DMS53 (cell line): Measurements from ENCODE around the gene GCNT3.

Experiments used
- DNase-seq: peaks from one replicate; lab custom pipeline; 2025; lab: John Stamatoyannopoulos, UW

Gene GCNT3, protein sequence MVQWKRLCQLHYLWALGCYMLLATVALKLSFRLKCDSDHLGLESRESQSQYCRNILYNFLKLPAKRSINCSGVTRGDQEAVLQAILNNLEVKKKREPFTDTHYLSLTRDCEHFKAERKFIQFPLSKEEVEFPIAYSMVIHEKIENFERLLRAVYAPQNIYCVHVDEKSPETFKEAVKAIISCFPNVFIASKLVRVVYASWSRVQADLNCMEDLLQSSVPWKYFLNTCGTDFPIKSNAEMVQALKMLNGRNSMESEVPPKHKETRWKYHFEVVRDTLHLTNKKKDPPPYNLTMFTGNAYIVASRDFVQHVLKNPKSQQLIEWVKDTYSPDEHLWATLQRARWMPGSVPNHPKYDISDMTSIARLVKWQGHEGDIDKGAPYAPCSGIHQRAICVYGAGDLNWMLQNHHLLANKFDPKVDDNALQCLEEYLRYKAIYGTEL

DNA sequence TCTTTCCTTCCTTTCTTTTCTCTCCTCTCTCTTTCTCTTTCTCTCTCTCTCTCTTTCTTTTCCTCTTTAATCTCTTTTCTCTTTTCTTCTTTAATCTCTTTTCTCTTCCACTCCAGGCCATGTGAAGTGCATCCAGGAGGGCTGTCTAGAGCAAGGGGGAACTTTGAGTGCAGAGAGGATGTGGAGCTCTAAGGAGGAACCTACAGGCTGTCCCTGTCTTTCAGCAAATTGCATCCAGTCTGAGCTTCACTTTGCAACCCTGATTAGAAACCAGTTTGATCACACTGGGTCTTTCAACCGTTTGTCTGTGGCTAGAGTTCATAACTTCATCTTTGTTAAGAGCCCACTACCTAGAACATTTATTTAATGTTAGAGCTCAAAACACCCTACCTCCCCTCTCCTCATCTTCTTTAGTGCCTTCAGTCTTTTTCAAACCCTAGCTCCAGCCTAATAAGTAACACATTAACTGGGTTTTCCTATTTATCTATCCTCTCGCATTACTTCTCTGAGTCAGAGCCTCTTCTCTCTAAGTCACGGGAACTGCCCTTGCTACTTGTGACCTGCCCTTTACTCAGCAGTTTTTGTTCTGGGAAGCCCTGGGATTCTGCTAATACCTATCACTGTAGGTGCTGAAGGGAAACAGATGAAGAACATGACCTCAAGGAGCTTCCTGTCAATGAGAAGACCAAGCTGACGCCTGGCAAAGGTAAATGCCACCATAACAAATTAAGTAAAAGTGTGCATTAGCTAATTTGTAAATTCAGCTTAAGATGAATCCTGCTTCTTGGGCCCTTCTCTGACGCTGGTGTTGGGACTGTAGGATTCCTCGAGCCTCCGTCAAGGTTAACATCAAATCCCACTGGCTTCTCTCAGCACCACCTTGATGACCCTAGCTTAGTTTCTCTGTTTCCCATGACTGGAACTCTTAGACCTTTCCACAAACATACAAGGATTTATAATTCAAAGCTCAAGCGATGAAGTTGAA, at the start of gene GCNT3:
Gene GCNT3, plus strand, starts transcription at position 508 of the 985 bp plus-strand sequence. CDS start 6,456 bp downstream, outside the sequence.
- peak; percentile 94 for DNase-seq

DNA sequence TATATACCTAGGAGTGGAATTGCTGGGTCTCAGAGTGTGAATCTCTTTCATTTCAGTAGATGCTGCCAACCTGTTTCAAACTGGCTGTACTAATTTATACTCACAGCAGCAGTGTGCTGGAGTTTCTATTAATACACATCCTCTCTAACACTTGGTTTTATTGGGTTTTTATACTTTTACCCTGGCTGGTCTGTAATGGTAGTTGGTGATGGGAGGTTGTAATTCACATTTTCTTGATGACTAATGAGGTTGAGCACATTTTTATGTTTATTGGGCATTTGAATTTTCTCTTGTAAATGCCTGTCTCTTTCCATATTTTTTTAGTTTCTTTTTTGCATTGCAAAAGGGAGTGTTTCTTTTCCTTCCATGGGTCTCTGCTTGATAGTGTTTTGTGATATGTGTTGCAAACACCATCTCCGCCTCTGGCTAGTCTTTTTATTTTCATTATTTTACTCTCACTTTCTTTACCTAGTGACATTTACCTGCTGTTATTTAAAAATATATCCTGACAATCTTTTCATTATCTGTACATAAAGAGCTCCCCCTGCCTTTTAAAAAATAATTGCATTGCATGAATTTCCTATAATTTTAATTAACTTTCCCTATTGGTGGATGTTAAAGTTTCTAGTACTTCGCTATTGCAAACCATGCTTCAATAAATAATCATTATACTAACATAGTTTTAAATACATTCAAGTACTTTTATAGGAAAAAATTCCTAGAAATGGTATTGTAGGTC, 49.0 kb upstream of the GCNT3 start:
- no peak for DNase-seq

DNA sequence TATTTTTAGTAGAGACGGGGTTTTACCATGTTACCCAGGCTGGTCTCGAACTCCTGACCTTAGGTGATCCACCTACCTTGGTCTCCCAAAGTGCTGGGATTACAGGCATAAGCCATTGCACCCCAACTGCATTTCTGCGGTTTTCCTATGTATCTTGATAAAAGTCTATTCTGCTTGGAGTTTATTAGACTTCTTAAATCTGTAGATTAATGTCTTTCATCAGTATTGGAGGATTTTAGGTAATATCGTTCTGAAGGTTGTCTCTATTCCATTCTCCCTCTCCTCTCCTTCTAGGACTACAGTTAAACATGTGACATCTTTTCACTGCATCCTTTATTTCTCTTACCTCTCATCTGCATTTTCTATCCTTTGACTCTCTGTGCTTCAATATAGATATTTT, 46.3 kb upstream of the GCNT3 start:
- no peak for DNase-seq

DNA sequence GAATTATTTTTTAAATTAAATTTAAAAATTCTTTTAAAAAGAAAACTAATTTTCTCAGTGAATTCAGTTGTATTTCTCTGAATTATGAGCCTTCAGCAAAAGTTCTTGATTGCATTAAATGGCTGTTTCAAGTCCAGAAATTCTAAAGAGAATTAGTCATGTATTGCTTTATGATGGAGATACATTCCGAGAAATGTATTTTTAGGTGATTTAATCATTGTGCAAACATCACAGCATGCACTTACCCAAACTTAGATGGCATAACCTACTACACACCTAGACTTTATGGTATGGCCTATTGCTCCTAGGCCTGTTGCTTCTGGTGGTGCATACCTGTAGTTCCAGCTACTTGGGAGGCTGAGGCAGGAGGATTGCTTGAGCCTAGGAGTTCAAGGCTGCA, 44.3 kb upstream of the GCNT3 start:
- no peak for DNase-seq

DNA sequence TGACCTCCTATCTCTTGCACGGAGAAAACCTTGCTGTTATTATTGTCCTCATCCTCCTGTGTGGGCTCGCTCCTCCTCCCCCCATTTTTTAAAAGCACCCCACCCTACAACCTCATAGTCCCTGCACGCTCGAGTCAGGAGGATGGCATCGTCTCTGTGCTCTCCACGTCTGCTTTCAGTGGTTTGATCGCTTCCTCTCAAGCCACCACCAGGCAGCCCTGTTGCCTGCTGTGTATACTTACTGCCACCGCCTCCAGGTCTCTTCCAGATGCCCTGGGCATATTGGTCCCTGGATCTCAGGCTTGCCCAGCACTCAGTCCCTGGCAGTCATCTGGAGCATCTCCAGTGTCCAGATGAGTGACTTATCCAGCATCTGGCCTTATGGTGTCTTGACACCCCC, 42.1 kb upstream of the GCNT3 start:
- peak; percentile 5 for DNase-seq

DNA sequence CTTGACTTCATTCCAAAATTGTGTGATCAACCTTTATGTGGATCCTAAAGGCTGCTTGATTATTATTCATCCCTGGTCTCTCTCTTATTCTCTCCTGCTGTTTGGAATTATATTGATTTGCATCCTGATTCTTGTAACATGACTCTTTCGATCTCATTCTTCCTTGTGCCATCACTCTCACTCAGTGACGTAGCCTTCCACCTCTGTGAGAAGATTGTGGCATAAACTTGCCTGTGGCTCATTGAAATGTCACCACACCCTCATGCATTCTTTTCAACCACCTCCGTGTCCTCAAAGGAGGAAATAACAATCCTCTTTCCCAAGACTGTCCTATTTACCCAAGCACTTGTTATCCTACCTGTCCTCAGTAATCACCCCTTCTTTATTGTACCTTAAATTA, 41.3 kb upstream of the GCNT3 start:
- peak; percentile 50 for DNase-seq

DNA sequence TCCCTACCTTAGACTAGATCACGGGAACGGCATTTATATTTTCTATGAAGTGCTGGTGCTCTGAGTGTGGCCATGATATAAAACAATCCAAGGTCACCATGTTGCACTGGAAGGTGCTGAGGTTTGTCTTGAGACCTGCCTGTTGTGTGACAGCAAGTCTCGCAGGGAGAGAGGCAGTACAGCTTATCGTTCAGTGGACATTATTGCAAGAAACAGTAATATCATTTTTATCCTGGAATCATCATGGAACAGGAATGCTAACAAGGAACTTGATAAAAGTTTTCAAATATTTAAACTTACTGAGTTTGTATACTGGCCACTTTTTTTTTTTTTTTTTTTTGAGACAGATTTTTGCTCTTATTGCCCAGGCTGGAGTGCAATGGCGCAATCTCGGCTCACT, 40.0 kb upstream of the GCNT3 start:
- no peak for DNase-seq

DNA sequence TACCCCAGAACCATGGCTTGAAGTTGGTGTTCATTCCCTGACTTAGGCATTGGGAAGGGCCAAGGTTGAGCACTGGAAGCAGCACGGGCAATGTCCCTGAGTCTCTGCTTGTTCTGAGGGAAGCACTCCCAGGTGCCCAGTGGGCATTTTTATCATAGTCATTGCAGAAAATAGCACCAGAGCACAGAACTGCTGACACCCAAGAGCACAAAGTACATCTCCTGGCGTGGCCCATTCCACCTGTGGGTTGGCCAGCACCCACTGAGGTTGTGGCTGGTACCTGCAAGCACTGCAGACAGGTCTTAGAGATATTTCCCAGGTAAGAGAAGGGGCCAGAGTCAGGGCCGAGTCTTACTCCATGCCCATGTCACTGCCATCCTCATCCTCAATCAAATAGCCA, 28.5 kb upstream of the GCNT3 start:
- no peak for DNase-seq

DNA sequence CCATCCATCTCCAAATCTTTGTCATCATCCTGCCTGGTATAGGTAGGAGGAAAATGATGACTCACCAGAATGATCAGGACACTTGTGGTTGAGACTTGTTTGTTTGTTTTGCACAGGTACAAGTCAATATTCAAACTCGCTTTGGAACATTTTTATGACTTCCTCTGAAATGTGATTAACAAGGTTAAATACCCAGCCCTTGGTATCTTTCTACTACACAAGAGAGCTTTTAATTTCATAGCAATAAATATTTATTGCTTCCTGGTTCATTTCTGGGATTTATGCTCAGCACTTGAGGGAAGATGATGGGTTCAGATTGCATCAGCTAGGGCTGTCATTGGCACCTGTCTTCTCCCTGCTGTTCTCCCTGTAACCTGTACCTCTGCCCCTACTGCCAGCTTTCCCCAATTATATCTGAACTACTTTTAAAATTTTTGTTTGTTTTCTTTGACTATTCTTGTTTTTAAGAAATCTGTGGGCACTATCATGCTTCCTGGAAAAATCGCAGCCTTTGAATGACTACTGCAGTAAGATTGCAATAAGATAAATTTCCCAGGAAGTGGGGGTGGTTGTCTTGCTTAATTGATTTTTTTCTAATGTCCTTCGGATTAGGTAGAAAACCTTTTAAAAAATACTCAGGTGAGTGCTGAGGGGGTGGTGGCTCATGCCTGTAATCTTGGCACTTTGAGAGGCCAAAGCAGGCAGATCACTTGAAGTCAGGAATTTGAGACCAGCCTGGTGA, 24.3 kb upstream of the GCNT3 start:
- peak; percentile 92 for DNase-seq

DNA sequence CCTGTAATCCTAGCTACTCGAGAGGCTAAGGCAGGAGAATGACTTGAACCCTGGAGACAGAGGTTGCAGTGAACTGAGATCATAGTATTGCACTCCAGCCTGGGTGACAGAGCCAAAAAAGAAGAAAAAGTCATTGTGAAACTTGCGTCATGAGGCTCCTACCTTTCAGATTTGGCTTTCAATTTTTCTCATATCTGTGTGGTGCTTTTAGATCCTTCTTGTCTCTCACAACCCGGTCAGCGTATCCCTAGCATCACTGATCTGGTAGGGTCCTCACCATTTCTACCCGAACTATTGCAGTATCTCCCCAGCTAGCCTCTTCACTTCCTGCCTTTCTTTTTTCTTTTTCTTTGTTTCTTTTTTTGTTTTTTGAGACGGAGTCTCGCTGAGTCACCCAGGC, 21.6 kb upstream of the GCNT3 start:
- no peak for DNase-seq

DNA sequence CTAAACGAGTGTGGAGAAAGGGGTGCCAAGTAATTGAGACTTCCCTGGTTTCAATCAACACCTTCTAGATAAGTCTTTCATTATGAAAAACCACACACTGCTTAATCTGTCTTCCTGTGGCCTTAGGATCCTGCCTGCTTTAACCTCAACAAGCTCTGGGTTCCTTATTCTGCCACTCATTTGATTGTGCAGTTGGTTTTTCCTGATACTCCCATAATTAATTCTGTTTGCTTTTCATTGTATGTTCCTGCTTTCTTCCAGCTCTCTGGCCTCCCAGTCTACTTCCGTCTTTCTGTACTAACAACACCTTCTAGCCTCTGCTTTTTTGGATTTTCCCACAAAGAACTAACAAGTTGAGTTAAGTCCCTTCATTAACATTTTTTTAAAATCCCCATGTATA, 20.2 kb upstream of the GCNT3 start:
- no peak for DNase-seq

DNA sequence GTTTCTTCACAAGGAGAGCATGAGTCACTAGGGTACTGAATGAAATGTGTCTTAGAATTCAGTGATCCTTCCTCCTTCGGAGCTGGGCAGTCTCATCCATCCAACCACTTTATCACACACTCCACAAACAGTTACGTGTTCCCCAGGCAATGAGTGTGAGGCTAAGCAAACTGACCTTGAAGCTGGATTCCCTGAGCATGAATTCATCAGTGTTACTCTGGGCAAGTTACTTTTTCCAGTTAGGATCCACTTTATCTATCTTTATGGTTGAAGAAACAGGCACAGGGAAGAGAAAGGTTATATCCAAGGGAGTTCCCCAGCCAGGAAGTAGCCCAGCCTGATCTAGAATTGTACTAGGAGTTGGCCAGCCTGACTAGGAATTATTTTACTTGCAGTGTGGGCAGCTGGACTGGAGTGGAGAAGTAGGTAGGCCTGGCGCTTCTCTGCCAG, 17.1 kb upstream of the GCNT3 start:
- DNase-seq: peak; percentile 69

DNA sequence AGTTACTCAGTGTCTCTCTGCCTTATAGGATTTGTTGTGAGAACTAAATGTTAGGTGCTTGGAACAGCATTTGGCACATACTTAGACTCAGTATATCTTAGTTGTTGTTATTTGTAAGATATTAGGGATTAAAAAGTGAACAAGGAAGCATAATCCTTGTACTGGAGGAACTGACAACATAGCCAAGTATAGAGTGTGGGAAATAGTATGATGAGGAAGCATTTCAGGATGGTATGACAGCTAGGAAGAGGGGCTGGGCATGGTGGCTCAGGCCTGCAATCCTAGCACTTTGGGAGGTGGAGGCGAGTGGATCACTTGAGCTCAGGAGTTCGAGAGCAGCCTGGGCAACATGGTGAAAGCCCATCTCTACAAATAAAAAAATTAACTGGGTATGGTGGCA, 16.6 kb upstream of the GCNT3 start:
- no peak for DNase-seq

DNA sequence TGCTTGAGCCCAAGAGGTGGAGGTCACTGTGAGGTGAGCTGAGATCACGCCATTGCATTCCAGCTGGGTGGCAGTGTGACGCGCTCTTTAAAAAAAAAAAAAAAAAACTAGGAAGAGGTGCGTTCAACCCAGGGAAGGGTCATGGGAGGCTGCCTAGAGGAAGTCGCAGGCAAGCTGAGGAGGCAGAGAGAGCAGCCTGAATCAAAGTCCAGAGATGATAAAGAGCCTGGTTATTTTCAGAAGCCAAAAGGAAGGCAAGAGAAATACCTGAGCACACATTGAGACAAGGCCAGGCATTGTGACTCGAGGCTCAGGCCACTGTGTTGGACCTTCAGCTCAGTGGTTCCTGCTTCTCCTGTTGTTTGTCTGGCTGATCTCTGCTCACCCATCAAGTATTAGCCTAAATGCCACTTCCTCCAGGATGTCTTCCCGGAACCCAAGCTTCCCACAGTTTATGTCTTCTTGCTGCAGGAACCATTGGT, 16.1 kb upstream of the GCNT3 start:
- peak; percentile 12 for DNase-seq

DNA sequence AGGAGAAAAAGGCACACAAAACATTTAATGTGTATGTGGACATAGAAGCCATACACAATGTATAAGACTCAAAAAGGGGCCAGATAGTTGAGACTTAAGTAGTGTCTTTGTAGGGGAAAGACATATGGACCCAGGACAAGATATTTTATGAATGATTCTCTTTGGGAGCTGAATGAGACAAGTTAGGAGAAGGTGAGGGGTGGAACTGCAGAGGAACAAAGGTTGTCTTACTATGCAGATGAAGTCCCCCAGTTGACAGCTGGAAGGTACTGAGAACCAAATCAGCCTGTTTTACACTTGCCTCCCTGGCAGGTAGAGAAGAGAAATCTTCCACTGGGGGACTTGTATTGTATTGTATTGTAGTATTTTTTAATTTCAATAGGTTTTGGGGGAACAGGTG, 14.9 kb upstream of the GCNT3 start:
- no peak for DNase-seq

DNA sequence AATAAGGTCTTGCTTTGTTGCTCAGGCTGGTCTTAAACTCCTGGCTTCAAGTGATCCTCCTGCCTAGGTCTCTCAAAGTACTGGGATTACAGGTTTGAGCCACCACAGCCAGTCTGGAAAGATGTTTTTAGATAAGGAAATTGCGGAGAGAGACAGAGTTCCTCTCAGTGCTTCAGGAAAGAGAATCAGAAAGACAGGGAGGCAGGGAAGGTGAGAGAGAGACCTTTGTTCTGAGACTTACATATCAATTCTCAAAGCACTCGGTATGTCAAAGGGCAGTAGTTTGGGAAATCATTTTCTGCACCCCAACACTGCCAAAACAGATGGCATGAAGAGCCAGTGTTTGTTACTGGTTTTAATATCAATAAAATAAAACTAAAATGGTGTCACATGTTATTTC, 13.1 kb upstream of the GCNT3 start:
- DNase-seq: no peak

DNA sequence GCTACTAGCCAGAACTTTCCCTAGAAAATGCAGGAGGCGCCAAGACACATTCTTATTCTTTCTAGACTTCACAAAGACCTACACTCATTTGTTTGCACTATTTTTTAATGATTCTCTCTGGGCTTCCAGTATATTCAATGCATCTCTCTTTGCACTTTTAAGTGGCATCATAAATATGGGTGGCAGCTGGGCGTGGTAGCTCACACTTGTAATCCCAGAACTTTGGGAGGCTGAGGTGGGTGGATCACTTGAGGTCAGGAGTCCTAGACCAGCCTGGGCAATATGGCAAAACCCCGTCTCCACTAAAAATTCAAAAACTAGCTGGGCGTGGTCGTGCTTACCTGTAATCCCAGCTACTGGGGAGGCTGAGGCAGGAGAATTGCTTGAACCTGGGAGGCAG, 5.6 kb upstream of the GCNT3 start:
- DNase-seq: no peak

DNA sequence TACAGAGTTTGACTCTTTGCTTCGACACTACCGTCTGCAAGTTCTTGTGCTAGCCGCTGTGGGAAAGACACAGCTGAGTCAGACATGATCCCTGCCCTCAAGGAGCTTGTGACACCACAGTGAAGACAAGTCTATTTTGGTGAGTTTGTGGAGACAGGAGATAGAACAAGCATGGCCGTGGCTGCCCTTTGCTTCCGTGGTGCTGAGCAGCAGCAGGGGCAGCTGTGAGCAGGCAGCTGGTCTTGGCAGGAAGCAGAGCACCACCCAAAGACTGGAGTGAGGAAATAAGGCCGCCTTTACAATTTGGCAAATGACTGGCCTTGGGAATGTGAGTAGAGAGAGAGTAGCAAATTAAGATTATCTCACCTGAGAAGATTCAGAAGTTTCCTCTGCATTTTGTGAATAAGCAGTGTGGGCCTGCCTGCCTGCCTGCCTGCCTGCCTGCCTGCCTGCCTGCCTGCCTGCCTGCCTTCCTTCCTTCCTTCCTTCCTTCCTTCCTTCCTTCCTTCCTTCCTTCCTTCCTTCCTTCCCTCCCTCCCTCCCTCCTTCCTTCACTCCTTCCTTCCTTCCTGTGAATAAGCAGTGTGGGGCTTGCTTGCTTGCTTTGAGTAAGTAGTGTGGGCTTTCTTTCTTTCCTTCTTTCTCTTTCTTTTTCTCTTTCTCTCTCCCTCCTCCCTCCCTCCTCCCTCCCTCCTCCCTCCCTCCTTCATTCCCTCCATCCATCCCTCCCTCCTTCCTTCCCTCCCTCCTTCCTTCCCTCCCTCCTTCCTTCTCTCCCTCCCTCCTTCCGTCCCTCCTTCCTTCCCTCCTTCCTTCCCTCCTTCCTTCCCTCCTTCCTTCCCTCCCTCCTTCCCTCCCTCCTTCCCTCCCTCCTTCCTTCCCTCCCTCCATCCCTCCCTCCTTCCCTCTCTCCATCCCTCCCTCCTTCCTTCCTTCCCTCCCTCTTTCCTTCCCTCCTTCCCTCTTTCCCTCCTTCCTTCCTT, 1.6 kb upstream of the GCNT3 start:
- peak; percentile 5 for DNase-seq

DNA sequence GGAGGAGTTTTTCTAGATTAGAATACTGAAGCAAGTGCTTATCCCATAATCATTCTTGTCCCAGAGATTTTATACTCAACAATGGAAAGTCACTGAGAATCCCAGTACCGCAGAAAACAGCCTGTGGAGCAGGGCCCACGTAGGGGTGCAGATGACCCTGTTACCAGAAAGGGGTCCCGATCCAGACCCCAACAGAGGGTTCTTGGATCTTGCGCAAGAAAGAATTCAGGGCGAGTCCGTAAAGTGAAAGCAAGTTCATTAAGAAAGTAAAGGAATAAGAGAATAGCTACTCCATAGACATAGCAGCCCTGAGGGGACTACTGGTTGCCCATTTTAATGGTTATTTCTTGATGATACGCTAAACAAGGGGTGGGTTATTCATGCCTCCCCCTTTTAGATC, 2.6 kb downstream of the GCNT3 start:
- DNase-seq: no peak

DNA sequence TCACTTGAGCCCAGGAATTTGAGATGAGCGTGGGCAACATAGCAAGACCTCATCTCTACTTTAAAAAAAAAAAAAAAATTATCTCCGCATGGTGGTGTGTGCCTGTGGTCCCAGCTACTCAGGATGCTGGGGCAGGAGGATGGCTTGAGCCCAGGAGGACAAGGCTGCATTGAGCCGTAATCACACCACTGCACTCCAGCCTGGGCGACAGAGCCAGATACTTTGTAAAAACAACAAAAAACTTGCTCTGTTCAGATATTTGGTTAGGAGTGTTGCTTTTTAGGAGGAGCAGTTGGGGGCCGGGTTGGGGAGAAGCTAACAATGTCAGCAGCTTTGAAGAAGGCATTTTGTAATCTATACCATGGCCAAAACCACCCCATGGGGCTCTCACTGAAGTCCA, 4.1 kb downstream of the GCNT3 start:
- DNase-seq: no peak
